GM18508 (cell line): ENCODE results near the gene ARID3A.
"Not testable (repeated sequence)": the region's sequence is repeated elsewhere in the genome, so short reads cannot be mapped to it uniquely, and the experiment has no call there.

Experiments
- ATAC-seq: cut with Tn5 transposase; IDR thresholded peaks from one replicate; pipeline ENCODE4 v1.9.1; 2021; ENCODE audit warnings: moderate number of reproducible peaks; ENCODE audit not compliant: insufficient read depth, unreplicated experiment

Gene ARID3A

GRCh38 chr19:957578-957977 is 31.7 kb downstream of the ARID3A start:
- not testable (repeated sequence) for ATAC-seq

- ATAC-seq = no peak
These were observed 33.4 kb downstream of the ARID3A start for GRCh38 chr19:958967-959855.

DNA sequence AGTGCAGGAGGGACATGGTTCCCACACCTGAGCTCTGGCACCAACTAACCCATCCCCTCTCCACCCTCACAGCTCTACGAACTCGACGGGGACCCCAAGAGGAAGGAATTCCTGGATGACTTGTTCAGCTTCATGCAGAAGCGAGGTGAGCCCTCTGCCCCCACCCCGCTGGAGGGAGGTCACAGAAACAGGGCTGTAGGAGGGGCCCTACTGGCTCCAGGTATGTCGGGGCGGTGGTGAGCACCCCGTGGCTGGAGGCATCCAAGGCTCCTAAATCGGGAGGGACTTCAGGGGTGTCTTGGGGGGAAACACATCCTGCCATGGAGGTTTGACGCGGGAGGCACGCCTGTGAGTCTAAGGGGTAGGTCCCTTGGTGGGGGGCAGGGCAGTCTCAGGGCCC is 34.2 kb downstream of the ARID3A start:
- no peak for ATAC-seq

- ATAC-seq = no peak
These were observed 34.7 kb downstream of the ARID3A start for GRCh38 chr19:960601-960938.

- no peak for ATAC-seq
These were observed 36.2 kb downstream of the ARID3A start for GRCh38 chr19:961866-962620.

GRCh38 chr19:962683-963400 is 37.0 kb downstream of the ARID3A start:
- ATAC-seq = no peak

GRCh38 chr19:963486-963951 is 37.7 kb downstream of the ARID3A start:
- ATAC-seq = no peak

- ATAC-seq = no peak
These were observed 38.3 kb downstream of the ARID3A start for GRCh38 chr19:964116-964520.

DNA sequence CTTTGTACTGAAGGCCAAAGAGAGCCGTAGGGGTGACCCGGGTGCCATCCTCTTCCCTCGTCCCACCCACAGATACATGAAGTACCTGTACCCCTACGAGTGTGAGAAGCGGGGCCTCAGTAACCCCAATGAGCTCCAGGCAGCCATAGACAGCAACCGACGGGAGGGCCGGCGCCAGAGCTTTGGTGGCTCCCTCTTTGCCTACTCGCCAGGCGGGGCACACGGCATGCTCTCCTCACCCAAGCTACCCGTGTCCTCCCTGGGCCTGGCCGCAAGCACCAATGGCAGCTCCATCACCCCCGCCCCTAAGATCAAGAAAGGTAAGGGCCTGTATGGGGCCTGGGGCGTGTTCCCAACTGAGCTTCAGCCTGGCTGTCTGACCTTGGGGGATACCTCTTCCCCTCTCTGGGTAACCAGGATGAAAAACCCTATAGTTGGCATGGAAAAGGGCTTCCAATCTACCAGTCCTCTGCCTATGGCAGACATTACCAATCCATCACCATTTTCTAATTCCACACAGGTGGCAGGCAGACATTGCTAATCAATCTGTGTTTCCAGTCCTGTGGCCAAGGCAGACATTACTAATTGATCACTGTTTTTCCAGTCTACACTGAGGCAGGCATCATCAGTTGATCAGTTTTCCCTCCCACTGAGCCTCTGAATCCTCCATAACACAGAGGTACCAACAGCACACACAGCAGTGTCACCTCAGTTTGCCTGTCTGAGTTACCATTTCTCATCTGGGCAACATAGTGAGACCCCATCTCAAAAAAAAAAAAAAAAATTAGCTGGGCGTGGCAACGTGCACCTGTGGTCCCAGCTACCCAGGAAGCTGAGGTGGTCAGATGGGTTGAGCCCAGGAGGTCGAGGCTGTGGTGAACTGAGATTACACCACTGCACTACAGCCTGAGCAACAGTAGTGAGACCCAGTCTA is 39.2 kb downstream of the ARID3A start:
- no peak for ATAC-seq

- no peak for ATAC-seq
These were observed 40.8 kb downstream of the ARID3A start for GRCh38 chr19:966485-967088.

DNA sequence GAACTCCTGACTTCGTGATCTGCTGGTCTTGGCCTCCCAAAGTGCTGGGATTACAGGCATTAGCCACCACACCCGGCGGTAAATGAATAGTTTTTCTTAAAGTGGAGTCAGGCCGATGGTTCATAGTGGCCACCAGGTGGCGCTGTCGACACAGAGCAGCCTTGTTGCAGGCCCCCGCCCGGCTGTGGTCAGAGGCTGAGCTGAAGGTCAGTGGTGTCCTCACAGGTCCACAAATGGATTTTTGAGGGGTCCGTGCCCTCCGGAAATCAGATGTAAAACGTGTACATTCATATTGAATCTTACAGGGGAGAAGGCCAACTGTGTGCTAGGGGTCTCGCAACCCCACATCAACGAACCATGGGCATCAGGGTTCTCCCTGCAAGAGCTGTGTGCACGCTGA is 44.9 kb downstream of the ARID3A start:
- no peak for ATAC-seq

DNA sequence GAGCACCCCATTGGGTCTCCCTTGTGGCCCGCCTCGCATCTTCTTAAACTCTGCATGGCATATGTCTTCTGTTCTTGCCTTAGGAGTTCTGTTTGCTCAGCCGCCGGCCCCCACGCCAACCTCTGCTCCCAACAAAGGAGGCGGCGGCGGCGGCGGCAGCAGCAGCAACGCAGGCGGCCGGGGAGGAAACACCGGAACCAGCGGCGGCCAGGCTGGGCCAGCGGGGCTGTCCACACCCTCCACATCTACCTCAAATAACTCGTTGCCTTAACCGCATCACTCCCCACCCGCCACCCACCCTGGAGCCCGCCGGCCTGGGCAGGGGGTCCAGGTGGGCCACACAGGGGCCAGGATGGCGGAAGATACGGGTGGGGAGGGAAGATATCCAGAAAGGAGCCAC is 46.0 kb downstream of the ARID3A start:
- no peak for ATAC-seq

- no peak for ATAC-seq
These were observed 46.4 kb downstream of the ARID3A start for GRCh38 chr19:972281-972680.

DNA sequence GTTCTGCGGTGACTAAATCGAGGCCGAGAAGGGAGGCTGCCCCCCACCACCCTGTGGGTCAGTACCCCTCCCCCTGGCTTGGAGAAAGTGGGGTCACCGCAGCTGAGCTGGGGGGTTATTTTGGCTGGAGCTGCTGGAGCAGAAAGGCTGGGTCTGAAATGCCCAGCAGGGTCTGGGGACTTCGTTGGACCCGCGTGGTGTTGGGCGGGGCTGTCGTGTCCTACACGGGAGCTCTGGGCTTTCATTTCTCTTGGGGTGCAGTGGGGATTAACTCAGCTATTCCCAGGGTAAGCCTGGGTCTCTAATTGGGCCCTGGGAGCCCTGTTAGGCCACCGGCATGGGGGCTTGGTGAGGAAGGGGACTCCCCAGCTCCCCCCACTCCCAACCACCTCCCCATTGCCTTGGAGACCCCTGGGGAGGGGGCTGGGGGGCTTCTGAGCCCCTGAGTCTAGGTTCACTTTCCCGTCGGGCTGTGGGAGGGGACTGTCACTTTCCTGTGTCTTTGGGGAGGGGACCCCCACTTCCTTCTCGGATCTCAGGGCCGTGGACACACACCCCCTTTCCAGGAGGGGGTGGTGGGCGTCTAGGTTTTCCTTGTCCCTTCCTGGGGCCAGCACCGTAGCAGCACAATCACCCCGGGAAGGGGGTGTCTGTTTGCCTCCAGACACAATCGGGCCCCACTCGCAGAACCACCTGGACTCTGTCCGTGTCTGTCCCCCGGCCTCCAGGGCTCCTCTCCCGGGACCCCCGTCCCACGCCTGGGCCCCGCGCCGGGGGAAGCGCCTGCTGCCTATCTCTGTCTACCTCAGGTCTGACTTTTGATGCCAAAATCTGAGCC is 48.1 kb downstream of the ARID3A start:
- ATAC-seq = no peak

GRCh38 chr19:974564-975257 is 48.9 kb downstream of the ARID3A start:
- no peak for ATAC-seq

GRCh38 chr19:976476-976875 is 50.6 kb downstream of the ARID3A start:
- no peak for ATAC-seq

DNA sequence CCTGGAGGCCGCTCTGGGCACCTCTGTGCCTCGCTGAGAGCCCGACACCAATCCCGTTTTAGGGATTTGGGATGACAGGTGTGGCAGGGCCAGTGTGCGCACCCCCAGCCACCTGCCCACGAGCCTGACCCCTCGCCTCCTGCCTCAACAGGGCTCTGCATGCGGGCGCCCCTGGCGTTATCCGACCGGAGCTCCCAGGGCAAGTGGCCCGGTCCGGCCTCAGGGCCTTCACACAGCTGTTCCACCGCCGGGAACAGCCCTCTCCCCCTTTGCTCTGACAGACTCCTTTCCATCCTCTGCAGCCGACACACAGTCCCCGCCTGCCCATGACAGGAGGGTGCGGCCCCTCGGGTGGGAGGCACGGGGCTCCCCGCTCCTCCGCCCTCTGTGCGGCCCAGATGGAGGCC is 51.2 kb downstream of the ARID3A start:
- no peak for ATAC-seq

GRCh38 chr19:979318-979741 is 53.5 kb downstream of the ARID3A start:
- ATAC-seq = no peak
